ENCODE measurements around the gene TNNT3.

DNA sequence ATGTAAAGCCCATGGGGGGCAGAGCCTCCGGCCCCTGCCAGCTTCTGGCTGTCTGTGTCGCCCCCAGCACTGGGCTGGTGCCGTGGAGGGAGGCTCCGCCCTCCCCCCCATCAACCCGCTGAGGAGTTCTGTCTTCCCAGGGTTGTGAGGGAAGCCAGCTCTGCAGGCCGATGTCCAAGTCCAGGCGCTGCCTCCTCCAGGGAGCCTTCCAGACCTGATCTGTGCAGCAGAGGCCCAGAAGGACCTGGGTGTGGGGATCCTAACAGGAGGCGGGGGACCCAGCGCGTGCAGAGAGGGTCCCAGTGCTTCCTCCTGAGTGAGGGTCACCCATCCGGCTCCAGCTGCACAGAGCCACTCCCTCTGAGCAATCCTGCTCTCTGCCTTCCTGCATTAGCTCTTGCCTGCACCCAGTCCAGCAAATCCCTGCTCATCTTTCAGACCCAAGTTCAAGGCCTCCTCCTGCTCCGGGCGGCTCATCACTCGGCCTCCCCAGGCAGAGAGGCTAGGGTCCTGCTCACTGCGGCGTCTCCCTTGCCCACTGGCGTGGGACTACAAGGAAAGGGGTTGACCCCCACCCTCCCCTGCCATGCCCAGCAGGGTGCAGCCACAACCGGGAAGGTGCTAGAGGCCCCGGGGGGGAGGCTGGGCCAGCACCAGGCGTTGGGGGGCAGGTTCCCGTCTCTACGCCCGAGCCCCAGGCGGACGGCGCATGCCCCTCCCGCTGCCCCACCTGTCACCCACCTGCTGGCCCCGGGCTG, 44.2 kb upstream of the TNNT3 start:
- TF ChIP-seq EZH2 (IDR thresholded peaks at IDR 0.05; ENCODE audit: borderline replicate concordance, low read depth, low read length, poor library complexity, severe bottlenecking) (no peak), CTCF (conservative IDR thresholded peaks at IDR 0.05; ENCODE audit: low read depth, low read length) (no peak)

Data from A673 (cell line).